Activated B cell treated with CpG ODN at 0.5 μM for 24 hours (primary cell): Measurements from ENCODE around the gene IPO9. TPM values are rescaled to one million over a fixed set of nuclear protein-coding genes. Genes with fewer than 3 reads are reported as not detected.

Experiments used
- ATAC-seq: fragments of 200-7000 bp; cut with Tn5 transposase; one replicate; pipeline ENCODE4 v1.10.0; 2021; ENCODE audit warnings: low read depth, mild to moderate bottlenecking, moderate library complexity
- CTCF ChIA-PET: fragments of 350-600 bp; sonication (Branson Sonifier 250); formaldehyde crosslinking; loops from one replicate; lab custom pipeline; 2021; ENCODE audit warnings: antibody characterized with exemption; lab: Charles Lee
- POLR2A ChIA-PET: fragments of 350-600 bp; sonication (Branson Sonifier 250); formaldehyde crosslinking; loops from one replicate; lab custom pipeline; 2021; ENCODE audit warnings: antibody characterized with exemption; lab: Charles Lee
- DNase-seq: peaks from one replicate; pipeline ENCODE4 v3.0.0; 2022
- H3K27ac Mint-ChIP-seq: one replicate; pipeline ENCODE4 v1.8.0; 2020; ENCODE audit warnings: mixed read lengths
- H3K27me3 Mint-ChIP-seq: one replicate; pipeline ENCODE4 v1.8.0; 2021; ENCODE audit warnings: mixed read lengths
- H3K36me3 Mint-ChIP-seq: one replicate; pipeline ENCODE4 v1.8.0; 2021; ENCODE audit warnings: low read depth, mixed read lengths
- H3K4me1 Mint-ChIP-seq: one replicate; pipeline ENCODE4 v1.8.0; 2021; ENCODE audit warnings: mixed read lengths
- H3K4me3 Mint-ChIP-seq: one replicate; pipeline ENCODE4 v1.8.0; 2020; ENCODE audit warnings: mild to moderate bottlenecking, mixed read lengths
- H3K9me3 Mint-ChIP-seq: one replicate; pipeline ENCODE4 v1.8.0; 2020; ENCODE audit warnings: mixed read lengths
- intact Hi-C: fragments of 100-400 bp; cut with micrococcal nuclease; formaldehyde crosslinking; loops from one replicate; pipeline ENCODE4 v1.15.1; 2024
- total RNA-seq: library from RNA; stranded (reverse); gene quantifications from 2 replicates; pipeline ENCODE4 v1.2.3, GENCODE V29; 2022
- TF ChIP-seq, protein P1 (sequence below): fragments of 200-600 bp; IDR thresholded peaks from one replicate; pipeline ENCODE4 v1.8.0; 2022; ENCODE audit warnings: antibody characterized with exemption, mild to moderate bottlenecking

The IPO9 gene
- total RNA-seq, 1 donor from 2014 or later, result 48.2 TPM

DNA sequence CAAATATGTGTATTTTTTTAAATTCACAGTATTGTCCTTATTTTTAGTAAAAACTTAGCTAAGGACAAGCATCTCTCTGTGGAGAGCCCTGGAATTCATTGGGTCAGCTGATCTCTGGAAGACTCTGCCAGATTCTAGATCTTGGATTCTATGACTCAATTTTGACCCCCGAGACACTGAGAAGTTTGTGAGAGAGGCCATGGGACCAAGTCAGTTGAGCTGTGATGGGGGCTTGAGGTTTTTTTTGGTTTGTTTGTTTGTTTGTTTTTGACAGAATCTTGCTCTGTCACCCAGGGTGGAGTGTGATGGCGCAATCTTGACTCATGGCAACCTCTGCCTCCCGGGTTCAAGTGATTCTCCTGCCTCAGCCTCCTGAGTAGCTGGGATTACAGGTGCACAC, 73.2 kb downstream of the IPO9 start:
- POLR2A ChIA-PET, result no interaction called here
- Mint-ChIP-seq H3K27me3 (peaks cover 5% of the 10 kb centered on the region), H3K4me1 (no peaks in the 10 kb centered on the region), H3K9me3 (no peaks in the 10 kb centered on the region), H3K27ac (no peak overlapping the region), H3K36me3 (no peaks in the 10 kb centered on the region), H3K4me3 (no peak overlapping the region)
- intact Hi-C loops, result no loop called here
- ATAC-seq (no peak), DNase-seq (no peak)
- TF ChIP-seq, protein P1, sequence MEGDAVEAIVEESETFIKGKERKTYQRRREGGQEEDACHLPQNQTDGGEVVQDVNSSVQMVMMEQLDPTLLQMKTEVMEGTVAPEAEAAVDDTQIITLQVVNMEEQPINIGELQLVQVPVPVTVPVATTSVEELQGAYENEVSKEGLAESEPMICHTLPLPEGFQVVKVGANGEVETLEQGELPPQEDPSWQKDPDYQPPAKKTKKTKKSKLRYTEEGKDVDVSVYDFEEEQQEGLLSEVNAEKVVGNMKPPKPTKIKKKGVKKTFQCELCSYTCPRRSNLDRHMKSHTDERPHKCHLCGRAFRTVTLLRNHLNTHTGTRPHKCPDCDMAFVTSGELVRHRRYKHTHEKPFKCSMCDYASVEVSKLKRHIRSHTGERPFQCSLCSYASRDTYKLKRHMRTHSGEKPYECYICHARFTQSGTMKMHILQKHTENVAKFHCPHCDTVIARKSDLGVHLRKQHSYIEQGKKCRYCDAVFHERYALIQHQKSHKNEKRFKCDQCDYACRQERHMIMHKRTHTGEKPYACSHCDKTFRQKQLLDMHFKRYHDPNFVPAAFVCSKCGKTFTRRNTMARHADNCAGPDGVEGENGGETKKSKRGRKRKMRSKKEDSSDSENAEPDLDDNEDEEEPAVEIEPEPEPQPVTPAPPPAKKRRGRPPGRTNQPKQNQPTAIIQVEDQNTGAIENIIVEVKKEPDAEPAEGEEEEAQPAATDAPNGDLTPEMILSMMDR, result no peak
- CTCF ChIA-PET, result interaction anchor here (1.0 kb wide), 1 partner anchor 25 kb away, joined by 3 read pairs; no protein-coding TSS in a partner anchor

DNA sequence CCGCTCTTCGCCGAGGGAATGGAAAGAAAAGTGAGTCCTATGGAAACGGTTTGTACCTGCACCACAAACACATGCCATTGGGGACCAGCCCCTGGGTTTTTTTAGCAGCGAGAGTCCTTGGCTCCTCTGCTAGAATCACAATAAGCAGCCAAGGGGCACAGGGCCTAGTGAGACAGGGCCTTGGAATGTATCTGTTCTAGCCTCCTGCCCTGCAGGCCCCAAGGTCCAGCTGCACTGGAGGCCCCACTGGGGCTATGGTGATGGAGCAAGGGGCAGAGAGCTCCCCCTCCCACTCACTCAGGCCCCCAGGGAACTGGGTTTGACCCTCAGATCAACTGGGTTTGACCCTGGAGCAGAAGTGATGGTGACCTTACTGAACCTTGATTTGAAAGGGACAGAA, 74.2 kb downstream of the IPO9 start:
- DNase-seq (no peak), ATAC-seq (no peak)
- ChIA-PET POLR2A (no interaction called here), CTCF (no interaction called here)
- Mint-ChIP-seq H3K36me3 (no peaks in the 10 kb centered on the region), H3K4me1 (no peaks in the 10 kb centered on the region), H3K9me3 (no peaks in the 10 kb centered on the region), H3K27me3 (peaks cover 5% of the 10 kb centered on the region), H3K4me3 (no peak overlapping the region), H3K27ac (no peak overlapping the region)
- intact Hi-C loops, result no loop called here
- TF ChIP-seq, protein P1, result no peak

DNA sequence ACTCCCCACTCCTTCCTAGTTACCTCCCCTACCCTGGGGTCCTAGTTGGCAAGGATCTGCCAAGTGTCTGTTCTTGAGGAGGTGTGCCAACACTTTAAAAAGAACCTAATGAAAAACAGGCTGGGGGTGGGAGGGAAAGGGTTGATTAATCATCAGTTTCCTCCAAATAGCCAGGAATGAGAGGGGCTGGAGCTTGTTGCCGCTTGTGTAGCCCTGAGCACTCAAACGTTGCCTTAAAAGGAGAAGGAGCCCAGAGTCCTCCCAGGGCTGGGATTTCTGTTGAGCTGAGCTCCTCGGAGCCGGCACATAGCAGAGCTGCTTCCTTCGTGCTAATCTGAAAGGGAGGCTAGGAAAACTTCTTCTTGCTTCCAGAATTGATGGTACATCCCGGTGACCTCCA, 75.6 kb downstream of the IPO9 start:
- TF ChIP-seq, protein P1, result no peak
- CTCF ChIA-PET, result interaction anchor here (1.5 kb wide), 1 partner anchor 9 kb away, joined by 5 read pairs; no protein-coding TSS in a partner anchor
- peaks cover 3% of the 10 kb centered on the region for H3K27me3 Mint-ChIP-seq
- DNase-seq (no peak), ATAC-seq (no peak)
- no peaks in the 10 kb centered on the region for H3K4me1 Mint-ChIP-seq
- H3K9me3 Mint-ChIP-seq, result no peaks in the 10 kb centered on the region
- intact Hi-C loops, result no loop called here
- POLR2A ChIA-PET, result no interaction called here
- H3K4me3 Mint-ChIP-seq, result no peak overlapping the region
- no peak overlapping the region for H3K27ac Mint-ChIP-seq
- no peaks in the 10 kb centered on the region for H3K36me3 Mint-ChIP-seq

DNA sequence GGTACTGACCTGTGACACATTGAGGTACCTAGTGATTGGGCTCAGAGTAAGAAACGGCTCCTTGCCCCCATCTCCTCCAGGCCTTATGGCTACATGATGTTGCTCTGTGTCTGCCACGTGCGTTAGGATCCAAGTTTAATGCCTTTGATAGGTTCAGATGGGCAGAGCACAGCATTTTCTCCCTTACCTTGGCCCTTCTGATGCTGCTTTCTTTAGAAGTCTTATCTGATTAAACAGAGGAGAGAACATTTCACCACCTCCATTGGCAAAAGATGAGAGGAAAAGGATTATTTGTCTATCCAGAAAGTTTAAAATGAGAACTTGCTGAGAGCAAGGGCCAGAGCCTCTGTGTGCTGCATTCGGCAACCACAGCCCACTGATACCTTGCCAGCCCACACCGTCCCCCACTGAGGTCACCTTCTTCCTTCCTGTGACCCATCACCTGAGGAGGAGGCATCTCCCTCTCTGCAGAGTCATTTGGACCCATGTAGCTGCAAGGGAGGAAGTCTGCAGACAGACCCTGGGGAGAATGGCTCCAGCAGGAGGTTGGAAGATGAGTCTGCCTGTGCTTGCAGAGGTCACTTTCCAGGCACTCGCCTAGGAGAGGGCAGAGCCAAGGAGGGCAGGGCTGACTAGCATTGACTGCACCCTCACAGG, 76.4 kb downstream of the IPO9 start:
- peaks cover 3% of the 10 kb centered on the region for H3K27me3 Mint-ChIP-seq
- TF ChIP-seq, protein P1, result no peak
- no peak overlapping the region for H3K4me3 Mint-ChIP-seq
- ATAC-seq (no peak), DNase-seq (no peak)
- no peaks in the 10 kb centered on the region for H3K9me3 Mint-ChIP-seq
- H3K27ac Mint-ChIP-seq, result no peak overlapping the region
- intact Hi-C loops, result no loop called here
- ChIA-PET POLR2A (no interaction called here), CTCF (interaction anchor here (1.5 kb wide), 1 partner anchor 10 kb away, joined by 5 read pairs; no protein-coding TSS in a partner anchor)
- no peaks in the 10 kb centered on the region for H3K4me1 Mint-ChIP-seq
- H3K36me3 Mint-ChIP-seq, result no peaks in the 10 kb centered on the region

DNA sequence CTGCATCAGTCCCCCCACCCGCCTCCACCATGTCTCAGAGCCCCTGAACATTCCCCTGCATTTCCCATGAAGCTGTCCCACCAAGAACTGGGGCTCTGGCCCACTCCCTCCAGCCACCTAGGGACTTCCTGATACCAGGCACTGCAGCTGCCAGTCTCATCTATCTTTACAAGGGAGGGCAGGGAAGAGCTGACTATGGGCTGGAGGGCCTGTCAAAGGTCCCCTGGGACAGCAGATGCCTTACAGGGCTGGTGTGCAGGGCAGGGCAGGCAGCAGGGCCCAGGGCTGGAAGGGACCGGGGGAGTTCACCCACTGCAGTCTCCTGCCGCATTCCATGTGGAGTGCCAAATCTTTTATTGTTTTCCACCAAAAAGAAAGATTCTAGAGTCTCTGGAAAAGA, 77.4 kb downstream of the IPO9 start:
- no peaks in the 10 kb centered on the region for H3K4me1 Mint-ChIP-seq
- peaks cover 2% of the 10 kb centered on the region for H3K27me3 Mint-ChIP-seq
- intact Hi-C loops, result no loop called here
- H3K9me3 Mint-ChIP-seq, result no peaks in the 10 kb centered on the region
- H3K27ac Mint-ChIP-seq, result no peak overlapping the region
- DNase-seq (no peak), ATAC-seq (no peak)
- H3K4me3 Mint-ChIP-seq, result no peak overlapping the region
- H3K36me3 Mint-ChIP-seq, result no peaks in the 10 kb centered on the region
- CTCF ChIA-PET, result no interaction called here
- POLR2A ChIA-PET, result no interaction called here
- TF ChIP-seq, protein P1, result no peak
